Activated T-cell treated with anti-CD3 and anti-CD28 coated beads, Interleukin-2, amount 50 U/mL, for 24 hours (primary cell): Measurements from ENCODE around the gene DPP10.

ENCODE experiments used
- DNase-seq: peaks from one replicate; pipeline ENCODE4 v3.0.0-alpha.2; 2020
- H3K27ac Mint-ChIP-seq: 2 replicates; pipeline ENCODE4 v1.8.0; 2020; ENCODE audit warnings: mild to moderate bottlenecking, mixed read lengths
- H3K27me3 Mint-ChIP-seq: 2 replicates; pipeline ENCODE4 v1.8.0; 2020; ENCODE audit warnings: mixed read lengths
- H3K36me3 Mint-ChIP-seq: 2 replicates; pipeline ENCODE4 v1.8.0; 2020; ENCODE audit warnings: low read depth, mixed read lengths
- H3K4me1 Mint-ChIP-seq: 2 replicates; pipeline ENCODE4 v1.8.0; 2020; ENCODE audit warnings: low read depth, mixed read lengths
- H3K4me3 Mint-ChIP-seq: 2 replicates; pipeline ENCODE4 v1.8.0; 2020; ENCODE audit warnings: mild to moderate bottlenecking, moderate library complexity, mixed read lengths
- H3K9me3 Mint-ChIP-seq: 2 replicates; pipeline ENCODE4 v1.8.0; 2020; ENCODE audit warnings: mixed read lengths

DPP10 gene

DNA sequence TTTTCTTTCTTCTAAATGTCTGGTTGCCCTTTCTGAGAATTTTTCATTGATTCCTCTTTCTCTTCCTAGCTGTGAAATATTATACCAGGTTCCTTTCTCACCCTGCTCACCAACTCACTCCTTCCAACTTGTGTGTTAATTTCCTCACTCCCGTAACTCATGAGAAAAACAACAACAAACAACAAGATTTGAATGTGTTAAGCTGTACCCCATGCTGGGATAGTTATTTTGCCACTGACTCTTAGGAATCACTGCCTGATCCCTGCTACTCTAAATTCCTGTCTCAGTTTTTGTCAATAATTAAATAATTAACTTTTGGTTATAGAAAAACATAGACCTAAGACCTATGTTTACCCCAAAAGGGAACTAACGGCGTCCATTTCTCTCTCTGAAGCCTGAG is 242.7 kb downstream of the DPP10 start:
- H3K27me3 Mint-ChIP-seq, result peaks cover 6% of the 10 kb centered on the region
- no peaks in the 10 kb centered on the region for H3K9me3 Mint-ChIP-seq
- peaks cover 9% of the 10 kb centered on the region for H3K4me1 Mint-ChIP-seq
- no peak overlapping the region for H3K4me3 Mint-ChIP-seq
- H3K27ac Mint-ChIP-seq, result no peak overlapping the region
- H3K36me3 Mint-ChIP-seq, result no peaks in the 10 kb centered on the region
- no peak for DNase-seq

DNA sequence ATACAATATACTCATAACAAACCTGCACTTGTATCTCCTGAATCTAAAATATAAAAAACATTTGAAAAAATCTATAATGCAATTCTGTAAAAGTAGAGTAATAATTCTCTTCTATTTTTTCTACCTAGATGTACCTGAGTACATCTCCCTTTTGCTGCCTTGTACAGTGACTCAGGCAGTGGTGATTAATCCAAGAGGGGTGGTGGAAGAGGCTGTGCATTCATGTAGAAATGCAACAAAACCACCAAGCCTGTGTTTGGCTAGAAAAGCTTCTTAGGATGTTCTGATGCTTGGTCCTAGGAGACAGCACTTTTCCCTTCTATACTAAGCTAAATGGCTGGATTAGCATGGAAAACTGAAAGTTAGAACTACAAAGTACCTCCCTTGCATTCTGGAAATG is 245.8 kb downstream of the DPP10 start:
- no peaks in the 10 kb centered on the region for H3K36me3 Mint-ChIP-seq
- H3K27ac Mint-ChIP-seq, result no peak overlapping the region
- peaks cover 9% of the 10 kb centered on the region for H3K4me1 Mint-ChIP-seq
- peaks cover 6% of the 10 kb centered on the region for H3K27me3 Mint-ChIP-seq
- DNase-seq, result no peak
- peaks cover 15% of the 10 kb centered on the region for H3K9me3 Mint-ChIP-seq
- no peak overlapping the region for H3K4me3 Mint-ChIP-seq

DNA sequence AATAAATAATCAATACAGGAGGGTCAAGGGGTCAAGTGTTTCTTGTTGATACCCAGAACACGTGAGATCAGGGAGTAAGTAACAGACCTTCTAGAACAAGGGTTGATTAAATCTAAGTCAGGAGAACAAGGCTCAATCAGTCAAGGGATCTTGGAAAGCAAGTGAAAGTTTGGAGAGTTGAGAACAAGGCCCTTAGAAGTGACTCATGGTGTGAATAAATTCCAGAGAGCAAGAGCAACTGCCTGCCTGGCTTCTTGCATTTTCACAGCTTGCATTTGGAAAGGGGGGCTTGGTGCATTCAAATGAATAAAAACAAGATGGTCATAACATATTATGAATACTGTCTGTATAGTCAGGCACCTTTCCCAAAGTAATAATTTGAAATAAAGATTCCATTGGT is 256.1 kb downstream of the DPP10 start:
- Mint-ChIP-seq H3K4me1 (no peaks in the 10 kb centered on the region), H3K4me3 (no peak overlapping the region), H3K36me3 (no peaks in the 10 kb centered on the region), H3K27me3 (no peaks in the 10 kb centered on the region), H3K9me3 (no peaks in the 10 kb centered on the region), H3K27ac (no peak overlapping the region)
- DNase-seq, result no peak

DNA sequence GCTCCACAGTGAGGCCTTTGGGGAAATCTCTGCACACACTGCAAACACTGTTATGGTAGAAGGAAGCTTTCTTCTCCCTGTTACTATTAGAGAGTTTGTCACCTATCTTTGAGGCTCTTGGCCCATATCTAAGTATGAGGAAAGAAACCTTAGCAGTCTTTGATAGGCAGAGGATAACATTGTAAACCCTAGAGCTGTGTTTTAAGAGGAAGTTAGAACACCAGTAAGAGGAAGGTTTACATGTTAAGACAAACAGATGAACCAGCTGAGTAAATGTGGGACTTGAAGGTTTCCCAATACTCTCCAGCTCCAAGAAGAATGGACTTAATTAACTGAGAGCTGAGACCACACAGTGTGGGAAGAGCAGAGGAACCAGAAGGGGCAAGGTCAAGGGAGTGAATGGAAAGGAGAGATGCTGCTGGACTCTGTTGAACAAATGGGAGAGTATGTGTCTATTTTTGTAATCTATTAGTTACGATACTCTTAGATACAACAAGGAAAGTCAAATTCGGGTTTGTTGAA is 257.0 kb downstream of the DPP10 start:
- H3K27me3 Mint-ChIP-seq, result no peaks in the 10 kb centered on the region
- H3K9me3 Mint-ChIP-seq, result no peaks in the 10 kb centered on the region
- H3K4me3 Mint-ChIP-seq, result no peak overlapping the region
- no peaks in the 10 kb centered on the region for H3K4me1 Mint-ChIP-seq
- no peaks in the 10 kb centered on the region for H3K36me3 Mint-ChIP-seq
- no peak for DNase-seq
- H3K27ac Mint-ChIP-seq, result no peak overlapping the region

DNA sequence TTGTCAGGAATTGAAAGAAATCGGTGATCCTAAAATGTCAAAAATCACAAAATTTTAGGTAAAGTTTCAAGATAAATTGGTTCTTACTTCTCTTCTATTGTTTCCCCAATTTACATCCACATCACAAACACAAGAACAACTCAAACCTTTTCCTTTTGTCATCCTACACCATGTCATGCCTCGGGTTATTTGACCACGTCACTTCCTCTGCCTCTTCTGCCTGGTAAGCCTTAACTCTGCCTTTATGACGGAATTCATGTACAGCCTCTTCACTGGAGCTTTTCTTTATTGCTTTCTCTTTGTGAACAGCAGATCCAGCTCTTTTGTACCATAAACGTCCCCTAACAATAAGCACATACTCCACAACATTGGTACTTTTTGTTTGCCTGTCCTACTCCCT is 258.0 kb downstream of the DPP10 start:
- Mint-ChIP-seq H3K4me3 (no peak overlapping the region), H3K27ac (no peak overlapping the region), H3K9me3 (peaks cover 2% of the 10 kb centered on the region), H3K36me3 (no peaks in the 10 kb centered on the region), H3K4me1 (no peaks in the 10 kb centered on the region), H3K27me3 (no peaks in the 10 kb centered on the region)
- DNase-seq, result no peak

DNA sequence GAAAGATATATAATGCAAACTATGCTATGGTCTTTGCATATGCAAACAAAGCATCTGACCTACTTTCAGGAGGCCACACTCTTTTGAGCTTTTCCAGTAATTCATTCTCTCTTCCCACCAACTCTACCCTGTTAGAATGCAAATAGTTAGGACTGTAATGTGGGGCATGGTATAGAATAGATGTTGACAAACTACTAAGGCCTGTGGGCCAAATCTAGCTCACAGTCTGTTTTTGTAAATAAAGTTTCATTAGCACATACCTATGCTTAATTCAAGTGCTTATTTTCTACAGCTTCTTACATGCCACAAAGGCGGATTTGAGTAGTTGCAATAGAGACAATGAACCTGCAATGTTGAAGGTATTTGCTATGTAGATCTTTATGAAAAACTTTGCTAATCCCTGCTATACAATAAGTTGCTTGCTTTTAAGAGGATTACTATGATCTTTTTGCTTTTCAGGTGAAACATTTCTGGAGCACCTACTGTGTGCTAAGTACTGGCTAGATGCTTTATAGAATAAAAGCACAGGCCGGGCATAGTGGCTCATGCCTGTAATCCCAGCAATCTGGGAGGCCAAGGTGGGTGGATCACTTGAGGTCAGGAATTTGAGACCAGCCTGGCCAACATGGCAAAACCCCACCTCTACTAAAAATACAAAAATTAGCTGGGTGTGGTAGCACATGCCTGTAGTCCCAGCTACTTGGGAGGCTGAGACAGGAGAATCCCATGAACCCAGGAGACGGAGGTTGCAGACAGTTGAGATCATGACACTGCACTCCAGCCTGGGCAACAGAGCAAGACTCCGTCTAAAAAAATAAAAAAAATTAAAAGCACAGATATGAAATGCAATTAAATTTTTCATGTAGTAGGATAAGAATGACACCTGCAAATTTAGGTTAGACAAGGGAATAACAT is 267.8 kb downstream of the DPP10 start:
- no peaks in the 10 kb centered on the region for H3K27me3 Mint-ChIP-seq
- no peak for DNase-seq
- H3K4me3 Mint-ChIP-seq, result no peak overlapping the region
- no peaks in the 10 kb centered on the region for H3K4me1 Mint-ChIP-seq
- peaks cover 2% of the 10 kb centered on the region for H3K9me3 Mint-ChIP-seq
- H3K27ac Mint-ChIP-seq, result no peak overlapping the region
- H3K36me3 Mint-ChIP-seq, result no peaks in the 10 kb centered on the region

DNA sequence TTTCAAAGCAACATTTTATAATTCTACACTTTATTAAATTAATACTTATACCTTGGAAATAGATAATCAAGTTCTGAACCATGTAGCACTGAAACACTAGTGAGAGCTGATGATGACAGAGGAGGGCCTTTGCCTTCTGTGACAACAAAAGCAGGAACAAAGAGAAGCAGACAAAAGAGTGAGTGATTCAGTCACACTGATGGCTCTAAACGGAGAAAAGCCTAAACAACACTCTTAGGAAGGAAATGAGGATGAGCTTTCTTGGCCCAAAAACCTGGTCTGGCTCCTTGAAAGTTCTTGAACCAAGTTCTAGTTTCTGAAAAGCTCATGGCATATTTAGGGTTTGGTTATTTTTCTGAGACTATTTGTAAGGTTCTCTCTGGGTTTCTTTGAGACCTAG is 271.9 kb downstream of the DPP10 start:
- H3K9me3 Mint-ChIP-seq, result no peaks in the 10 kb centered on the region
- no peaks in the 10 kb centered on the region for H3K4me1 Mint-ChIP-seq
- no peaks in the 10 kb centered on the region for H3K27me3 Mint-ChIP-seq
- no peak for DNase-seq
- H3K27ac Mint-ChIP-seq, result no peak overlapping the region
- no peaks in the 10 kb centered on the region for H3K36me3 Mint-ChIP-seq
- no peak overlapping the region for H3K4me3 Mint-ChIP-seq

DNA sequence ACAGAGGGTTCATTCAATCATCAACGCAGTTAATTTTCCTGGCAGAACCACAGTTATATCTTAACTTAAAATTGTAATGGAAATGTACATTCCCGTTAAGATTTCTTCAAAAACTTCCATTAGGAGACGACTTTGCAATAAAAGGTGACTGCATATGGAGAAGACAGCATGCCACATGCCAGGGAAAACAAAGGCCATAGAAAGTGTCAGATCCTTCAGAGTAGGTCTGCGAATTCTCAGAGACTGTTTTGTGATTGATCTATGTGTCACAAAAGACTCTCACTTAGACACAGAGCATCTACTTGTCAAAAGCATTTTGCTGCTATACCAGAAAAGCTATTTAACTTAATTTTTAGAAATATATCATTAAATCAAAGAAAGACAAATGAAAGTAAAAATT is 274.6 kb downstream of the DPP10 start:
- H3K36me3 Mint-ChIP-seq, result no peaks in the 10 kb centered on the region
- DNase-seq, result no peak
- no peaks in the 10 kb centered on the region for H3K27me3 Mint-ChIP-seq
- H3K9me3 Mint-ChIP-seq, result no peaks in the 10 kb centered on the region
- no peak overlapping the region for H3K4me3 Mint-ChIP-seq
- H3K27ac Mint-ChIP-seq, result no peak overlapping the region
- no peaks in the 10 kb centered on the region for H3K4me1 Mint-ChIP-seq

DNA sequence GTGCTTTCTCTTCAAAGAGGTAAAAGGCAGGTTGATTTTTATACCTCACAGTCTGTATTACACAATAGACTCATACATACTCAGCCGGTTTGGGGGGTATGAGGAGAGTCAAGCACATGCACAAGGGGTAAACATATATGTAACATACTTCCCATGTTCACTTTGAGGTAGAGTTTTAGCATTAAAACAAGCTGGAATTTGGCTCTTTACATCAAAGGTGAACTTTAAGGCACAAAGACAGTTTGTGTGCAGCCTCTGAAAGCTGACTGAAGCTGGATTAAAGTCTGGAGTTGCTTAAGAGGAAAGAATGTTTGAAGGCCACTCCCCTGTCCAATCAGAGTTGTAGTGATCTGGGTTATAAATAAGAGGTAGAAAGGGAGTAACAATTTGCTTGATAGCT is 282.0 kb downstream of the DPP10 start:
- no peaks in the 10 kb centered on the region for H3K4me1 Mint-ChIP-seq
- no peak for DNase-seq
- H3K27me3 Mint-ChIP-seq, result no peaks in the 10 kb centered on the region
- H3K4me3 Mint-ChIP-seq, result no peak overlapping the region
- no peaks in the 10 kb centered on the region for H3K36me3 Mint-ChIP-seq
- no peaks in the 10 kb centered on the region for H3K9me3 Mint-ChIP-seq
- no peak overlapping the region for H3K27ac Mint-ChIP-seq

DNA sequence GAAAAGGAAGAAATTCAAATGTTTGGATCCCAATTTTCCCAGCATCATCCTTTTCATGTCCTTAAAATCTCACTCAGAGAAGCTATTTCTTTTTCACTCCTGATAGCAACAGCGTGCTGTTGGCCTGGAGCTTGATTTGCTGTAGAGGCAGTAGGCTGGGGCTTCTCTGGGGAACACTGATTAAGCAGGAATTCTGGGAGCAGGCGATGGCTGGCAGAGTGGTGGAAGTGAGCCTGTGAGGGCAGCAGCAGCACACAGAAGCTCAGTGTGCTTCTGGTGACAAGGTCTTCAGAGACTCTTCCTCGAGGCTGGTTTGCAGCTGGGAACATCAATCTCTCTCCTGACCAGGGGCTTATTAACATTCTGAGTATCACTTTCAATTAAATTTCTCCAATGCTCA is 284.6 kb downstream of the DPP10 start:
- DNase-seq, result no peak
- Mint-ChIP-seq H3K4me1 (no peaks in the 10 kb centered on the region), H3K9me3 (no peaks in the 10 kb centered on the region), H3K27me3 (no peaks in the 10 kb centered on the region), H3K27ac (no peak overlapping the region), H3K36me3 (no peaks in the 10 kb centered on the region), H3K4me3 (no peak overlapping the region)

DNA sequence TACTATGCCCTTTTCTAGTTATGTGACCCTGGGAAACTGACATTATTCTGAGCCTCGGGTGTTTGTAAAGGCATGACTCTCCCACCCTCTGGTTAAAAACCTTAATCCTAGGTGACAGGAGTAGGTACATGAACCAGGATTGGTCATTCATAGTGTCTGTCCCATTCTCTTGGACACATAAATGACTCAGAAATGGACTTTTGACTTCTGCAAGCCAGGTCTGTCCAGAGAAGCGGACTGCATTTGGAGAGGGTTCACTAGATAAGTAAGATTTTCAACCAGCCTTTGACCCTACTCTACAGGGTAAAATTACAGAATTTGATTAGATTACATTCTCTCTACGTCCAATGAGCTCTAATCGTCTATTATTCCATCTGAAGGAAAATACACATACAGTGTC is 285.9 kb downstream of the DPP10 start:
- no peaks in the 10 kb centered on the region for H3K27me3 Mint-ChIP-seq
- no peak for DNase-seq
- no peaks in the 10 kb centered on the region for H3K36me3 Mint-ChIP-seq
- H3K9me3 Mint-ChIP-seq, result no peaks in the 10 kb centered on the region
- no peak overlapping the region for H3K4me3 Mint-ChIP-seq
- H3K27ac Mint-ChIP-seq, result no peak overlapping the region
- H3K4me1 Mint-ChIP-seq, result no peaks in the 10 kb centered on the region

DNA sequence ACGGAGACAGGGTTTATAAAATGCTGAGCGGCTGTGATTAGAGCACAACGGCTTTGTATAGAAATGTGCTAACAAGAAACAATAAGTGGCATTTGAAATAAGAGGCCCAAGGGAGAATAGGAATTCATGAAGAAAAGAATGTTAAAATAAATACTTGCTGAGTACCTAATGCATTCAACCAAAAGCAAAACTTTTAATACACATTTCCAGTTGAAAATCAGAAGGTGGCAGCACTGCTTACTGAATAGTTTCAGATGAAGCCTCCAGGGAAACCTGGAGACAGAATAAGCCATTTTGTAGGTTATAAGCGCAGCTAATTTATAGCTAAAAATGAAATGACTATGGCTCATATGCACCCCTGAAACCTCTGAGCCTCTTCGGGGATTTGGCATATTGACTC is 286.6 kb downstream of the DPP10 start:
- DNase-seq, result no peak
- no peaks in the 10 kb centered on the region for H3K27me3 Mint-ChIP-seq
- H3K36me3 Mint-ChIP-seq, result no peaks in the 10 kb centered on the region
- no peak overlapping the region for H3K4me3 Mint-ChIP-seq
- H3K27ac Mint-ChIP-seq, result no peak overlapping the region
- no peaks in the 10 kb centered on the region for H3K9me3 Mint-ChIP-seq
- no peaks in the 10 kb centered on the region for H3K4me1 Mint-ChIP-seq

DNA sequence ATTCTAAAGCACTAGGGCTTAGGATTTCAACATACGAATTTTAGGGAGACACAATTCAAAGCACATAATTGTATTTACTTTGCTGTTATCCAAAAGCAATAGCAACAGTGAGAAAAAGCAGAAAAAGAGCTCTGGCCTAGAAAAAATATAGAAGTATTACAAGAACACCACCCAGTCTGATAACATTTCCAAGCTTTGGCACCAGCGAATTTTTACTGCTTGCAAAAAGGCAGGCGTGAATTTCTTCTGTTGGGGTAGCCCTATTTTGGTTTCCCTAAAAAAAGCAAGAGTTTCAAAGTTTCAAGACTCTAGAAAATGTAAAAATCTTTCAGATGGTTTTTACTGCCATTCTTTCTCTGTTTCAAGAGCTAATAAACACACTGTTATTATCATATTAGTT is 292.7 kb downstream of the DPP10 start:
- no peaks in the 10 kb centered on the region for H3K4me1 Mint-ChIP-seq
- H3K27ac Mint-ChIP-seq, result no peak overlapping the region
- DNase-seq, result no peak
- no peaks in the 10 kb centered on the region for H3K27me3 Mint-ChIP-seq
- H3K36me3 Mint-ChIP-seq, result no peaks in the 10 kb centered on the region
- H3K4me3 Mint-ChIP-seq, result no peak overlapping the region
- no peaks in the 10 kb centered on the region for H3K9me3 Mint-ChIP-seq

DNA sequence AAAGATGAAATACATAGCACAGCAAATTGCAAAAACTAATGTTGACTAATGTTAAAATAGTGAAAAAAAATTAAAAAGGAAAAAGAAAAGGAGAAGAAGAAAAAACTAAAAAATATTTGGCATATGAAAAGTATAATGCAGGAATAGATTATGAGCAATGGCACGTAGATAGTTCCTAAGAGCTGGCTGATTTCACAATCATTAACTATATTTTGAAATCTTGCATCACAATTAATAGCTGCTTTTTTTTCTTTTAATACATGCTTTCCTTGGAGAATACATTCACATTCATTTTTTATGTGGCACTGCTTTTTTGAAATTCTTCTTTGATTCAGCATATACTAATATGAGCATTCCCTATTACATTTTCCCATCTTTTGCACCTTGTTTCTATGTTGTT is 299.8 kb downstream of the DPP10 start:
- no peak overlapping the region for H3K4me3 Mint-ChIP-seq
- no peaks in the 10 kb centered on the region for H3K4me1 Mint-ChIP-seq
- no peaks in the 10 kb centered on the region for H3K27me3 Mint-ChIP-seq
- no peak for DNase-seq
- peaks cover 4% of the 10 kb centered on the region for H3K9me3 Mint-ChIP-seq
- no peaks in the 10 kb centered on the region for H3K36me3 Mint-ChIP-seq
- H3K27ac Mint-ChIP-seq, result no peak overlapping the region

DNA sequence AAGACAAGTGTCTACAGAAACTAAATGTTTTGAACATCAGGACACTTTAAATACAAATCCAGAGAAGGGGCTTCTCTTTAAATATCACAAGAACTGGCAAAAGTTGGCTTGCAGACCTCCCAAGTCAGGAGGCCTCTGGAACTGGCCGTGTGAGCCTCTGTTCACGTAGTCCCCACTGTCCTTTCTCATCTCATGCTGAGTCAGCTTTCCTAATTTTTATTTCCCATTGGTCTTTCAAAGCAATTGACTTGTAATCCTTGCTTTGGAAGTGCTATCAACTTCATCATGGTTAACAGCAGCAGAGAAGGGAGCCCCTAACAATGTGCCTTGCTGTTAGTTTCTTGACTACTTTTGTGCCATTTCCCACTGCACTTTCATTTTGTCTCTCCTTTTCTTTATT is 303.3 kb downstream of the DPP10 start:
- Mint-ChIP-seq H3K27me3 (no peaks in the 10 kb centered on the region), H3K4me1 (no peaks in the 10 kb centered on the region), H3K36me3 (no peaks in the 10 kb centered on the region), H3K9me3 (peaks cover 5% of the 10 kb centered on the region), H3K4me3 (no peak overlapping the region), H3K27ac (no peak overlapping the region)
- DNase-seq, result no peak
